CD4-positive, CD25-positive, alpha-beta regulatory T cell (primary cell): ENCODE data around the gene CNPY1. TPM values are rescaled to one million over a fixed set of nuclear protein-coding genes. Genes with fewer than 3 reads are reported as not detected.

Experiments used
- ATAC-seq, 2 donors: fragments of 150-1000 bp; cut with Tn5 transposase; one replicate each; pipeline ENCODE4 v1.10.0; 2021; ENCODE audit warnings: low read depth in 2 of 2, moderate number of reproducible peaks in 2 of 2, moderate library complexity in 1 of 2
- DNase-seq, 3 donors: peaks; one replicate each; pipeline versions ENCODE4 v3.0.0 to v3.0.0-alpha.2; 2012 to 2022; ENCODE audit warnings: mixed read lengths in 1 of 3
- H3K27ac ChIP-seq: one replicate; pipeline ENCODE4 v1.7.0; 2013; ENCODE audit warnings: mild to moderate bottlenecking, low read length; ENCODE audit not compliant: insufficient read depth, poor library complexity, severe bottlenecking
- H3K27me3 ChIP-seq: one replicate; pipeline ENCODE4 v1.7.0; 2013; ENCODE audit warnings: low read length; ENCODE audit not compliant: control insufficient read depth, insufficient read depth
- H3K36me3 ChIP-seq: one replicate; pipeline ENCODE4 v1.7.0; 2013; ENCODE audit warnings: mild to moderate bottlenecking, low read length, moderate library complexity; ENCODE audit not compliant: control insufficient read depth, insufficient read depth
- H3K4me1 ChIP-seq: 2 replicates; pipeline ENCODE4 v1.7.0; 2013; ENCODE audit warnings: mild to moderate bottlenecking, low read length; ENCODE audit not compliant: insufficient read depth, control insufficient read depth, poor library complexity, severe bottlenecking
- H3K4me3 ChIP-seq: one replicate; pipeline ENCODE4 v1.7.0; 2013; ENCODE audit warnings: low read depth, mild to moderate bottlenecking, low read length, moderate library complexity
- H3K9me3 ChIP-seq, 2 experiments: 1 replicate in 1 of 2; 2 replicates in 1 of 2; pipeline ENCODE4 v1.7.0; 2013; ENCODE audit warnings: low read length in 2 of 2, mild to moderate bottlenecking in 1 of 2, moderate library complexity in 1 of 2; ENCODE audit not compliant: control insufficient read depth in 2 of 2
- H3K27ac Mint-ChIP-seq, 3 donors: one replicate each; pipeline ENCODE4 v1.8.0; 2020 to 2022; ENCODE audit warnings: mild to moderate bottlenecking in 3 of 3, mixed read lengths in 3 of 3, moderate library complexity in 2 of 3
- H3K27me3 Mint-ChIP-seq: one replicate; pipeline ENCODE4 v1.8.0; 2022; ENCODE audit warnings: mild to moderate bottlenecking, mixed read lengths
- H3K36me3 Mint-ChIP-seq: one replicate; pipeline ENCODE4 v1.8.0; 2020; ENCODE audit warnings: mixed read lengths
- H3K4me1 Mint-ChIP-seq, 4 donors: one replicate each; pipeline ENCODE4 v1.8.0; 2020 to 2022; ENCODE audit warnings: mixed read lengths in 4 of 4, mild to moderate bottlenecking in 1 of 4
- H3K4me3 Mint-ChIP-seq, 4 donors: one replicate each; pipeline ENCODE4 v1.8.0; 2020 to 2022; ENCODE audit warnings: mild to moderate bottlenecking in 4 of 4, mixed read lengths in 4 of 4, moderate library complexity in 3 of 4
- H3K9me3 Mint-ChIP-seq, 7 donors: one replicate each; pipeline ENCODE4 v1.8.0; 2020 to 2022; ENCODE audit warnings: mixed read lengths in 7 of 7, mild to moderate bottlenecking in 3 of 7, moderate library complexity in 2 of 7
- polyA plus RNA-seq, 4 donors: library from polyadenylated mRNA; unstranded; fragments of 300-500 nt; fragmentation: Illumina TruSeq; gene quantifications; one replicate each; pipeline ENCODE4 v1.2.3, GENCODE V29; 2021
- total RNA-seq: library from RNA; stranded (reverse); gene quantifications from one replicate; pipeline ENCODE4 v1.2.3, GENCODE V29; 2022

Gene CNPY1
- total and polyA plus RNA-seq, 5 donors from 2014 or later = not detected

DNA sequence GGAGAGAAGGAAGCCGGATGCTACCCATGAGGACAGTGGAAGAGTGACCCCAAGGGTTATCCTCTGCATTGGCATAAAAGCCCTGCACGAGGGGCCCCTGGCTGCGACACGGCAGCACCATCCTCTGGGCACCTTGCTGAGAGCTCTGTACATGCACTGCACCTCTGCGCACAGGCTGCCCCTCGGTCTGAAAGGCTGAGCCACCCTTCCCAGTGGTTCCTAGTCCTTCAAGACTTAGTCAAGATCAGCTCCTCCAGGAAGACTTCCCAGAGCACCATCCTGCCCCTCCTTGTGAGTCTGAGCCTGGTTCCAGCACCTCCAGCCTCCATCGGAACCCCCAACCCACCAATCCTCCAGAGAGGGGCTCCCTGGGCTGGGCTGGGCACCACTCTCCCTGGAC is 37.9 kb upstream of the CNPY1 start:
- Histone ChIP-seq H3K27ac (no peak overlapping the region), H3K36me3 (no peaks in the 10 kb centered on the region), H3K9me3 (no peaks in the 10 kb centered on the region), H3K4me3 (no peak overlapping the region), H3K4me1 (no peaks in the 10 kb centered on the region), H3K27me3 (peaks cover 3% of the 10 kb centered on the region)
- Mint-ChIP-seq H3K27ac (no peak overlapping the region), H3K9me3 (no peaks in the 10 kb centered on the region), H3K4me3 (no peak overlapping the region), H3K36me3 (no peaks in the 10 kb centered on the region), H3K27me3 (peaks cover 14% of the 10 kb centered on the region), H3K4me1 (no peaks in the 10 kb centered on the region)
- ATAC-seq = no peak
- DNase-seq = no peak

DNA sequence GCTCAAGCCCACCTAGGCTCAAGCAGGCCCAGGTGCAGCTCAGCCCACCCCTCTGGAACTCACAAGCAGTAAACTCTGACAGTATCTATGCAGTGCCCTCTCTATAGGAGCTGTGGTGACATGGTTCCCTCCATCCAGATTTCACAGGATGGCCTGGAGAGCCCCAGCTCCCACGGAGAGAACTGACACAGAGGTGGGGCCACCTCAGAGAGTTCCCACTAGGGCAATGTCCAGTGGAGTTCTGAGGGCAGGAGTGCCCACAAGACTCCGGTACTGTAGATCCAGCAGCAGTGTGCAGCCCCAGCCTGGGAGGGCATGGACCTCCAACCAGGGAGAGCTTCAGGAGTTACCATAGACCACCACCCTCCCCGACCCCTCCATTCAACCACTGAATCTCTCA is 37.3 kb upstream of the CNPY1 start:
- no peaks in the 10 kb centered on the region for H3K36me3 ChIP-seq
- no peak overlapping the region for H3K27ac ChIP-seq
- ATAC-seq (no peak), DNase-seq (no peak)
- H3K9me3 Mint-ChIP-seq = no peaks in the 10 kb centered on the region
- no peak overlapping the region for H3K27ac Mint-ChIP-seq
- no peaks in the 10 kb centered on the region for H3K9me3 ChIP-seq
- no peaks in the 10 kb centered on the region for H3K4me1 ChIP-seq
- no peaks in the 10 kb centered on the region for H3K36me3 Mint-ChIP-seq
- no peaks in the 10 kb centered on the region for H3K4me1 Mint-ChIP-seq
- no peak overlapping the region for H3K4me3 ChIP-seq
- H3K4me3 Mint-ChIP-seq = no peak overlapping the region
- peaks cover 3% of the 10 kb centered on the region for H3K27me3 ChIP-seq
- peaks cover 14% of the 10 kb centered on the region for H3K27me3 Mint-ChIP-seq

DNA sequence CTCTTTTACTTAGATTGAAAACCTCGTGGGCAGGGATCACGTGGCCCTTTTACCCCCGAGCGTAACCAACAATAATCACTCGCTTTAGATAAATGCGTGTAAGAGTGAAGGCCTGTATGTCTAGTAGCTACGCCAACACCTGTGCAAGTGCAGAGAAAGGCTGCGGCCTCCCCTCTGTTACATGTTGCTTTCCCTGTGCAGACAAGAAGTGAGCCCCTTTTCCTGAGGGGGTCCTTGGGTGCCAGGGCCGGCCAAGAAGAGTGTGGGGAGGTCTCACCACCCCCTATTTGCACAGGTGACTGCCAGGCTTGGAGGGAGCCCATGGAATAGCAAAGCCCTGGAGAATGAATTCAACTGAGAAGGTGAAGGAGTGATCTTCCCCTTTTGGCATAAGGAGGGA is 35.6 kb upstream of the CNPY1 start:
- Mint-ChIP-seq H3K27ac (no peak overlapping the region), H3K4me1 (no peaks in the 10 kb centered on the region), H3K27me3 (peaks cover 5% of the 10 kb centered on the region), H3K4me3 (no peak overlapping the region), H3K36me3 (no peaks in the 10 kb centered on the region), H3K9me3 (no peaks in the 10 kb centered on the region)
- no peaks in the 10 kb centered on the region for H3K9me3 ChIP-seq
- no peak for DNase-seq
- no peak for ATAC-seq
- no peak overlapping the region for H3K27ac ChIP-seq
- H3K4me1 ChIP-seq = no peaks in the 10 kb centered on the region
- H3K36me3 ChIP-seq = no peaks in the 10 kb centered on the region
- no peak overlapping the region for H3K4me3 ChIP-seq
- H3K27me3 ChIP-seq = peaks cover 3% of the 10 kb centered on the region

DNA sequence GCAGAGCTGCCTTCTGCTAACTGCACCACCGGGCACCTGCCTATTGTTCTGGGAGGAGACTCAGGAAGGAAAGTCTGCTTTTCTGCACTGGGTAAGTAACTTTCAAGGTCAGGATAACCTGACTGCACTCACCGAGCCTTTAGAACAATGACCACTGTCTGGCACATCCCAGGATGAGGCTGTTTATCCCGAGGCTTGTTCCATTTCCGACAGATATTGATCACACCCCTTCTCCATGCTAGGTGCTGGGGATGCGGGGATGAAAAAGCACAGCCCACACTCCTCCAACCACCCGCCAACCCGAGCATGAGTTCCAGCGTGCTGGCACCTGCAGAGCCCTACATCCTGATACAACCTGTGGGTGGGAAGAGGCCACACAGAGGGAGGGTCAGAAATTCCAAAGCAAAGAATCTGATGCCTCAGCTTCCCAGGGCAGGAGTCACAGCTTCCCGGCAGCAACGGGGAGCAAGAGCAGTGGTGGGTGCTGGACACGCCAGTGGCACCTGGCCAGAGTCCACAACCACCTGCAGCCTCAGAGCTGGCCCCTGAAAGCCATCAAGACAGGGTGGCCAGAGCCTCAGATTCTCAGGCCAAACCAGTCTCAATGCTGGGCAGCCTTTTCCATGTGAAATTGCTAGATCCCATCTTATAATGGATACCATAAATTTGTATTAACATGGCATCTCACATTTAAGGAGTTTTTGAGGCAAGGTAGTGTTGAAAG is 34.9 kb upstream of the CNPY1 start:
- H3K4me1 Mint-ChIP-seq = no peaks in the 10 kb centered on the region

DNA sequence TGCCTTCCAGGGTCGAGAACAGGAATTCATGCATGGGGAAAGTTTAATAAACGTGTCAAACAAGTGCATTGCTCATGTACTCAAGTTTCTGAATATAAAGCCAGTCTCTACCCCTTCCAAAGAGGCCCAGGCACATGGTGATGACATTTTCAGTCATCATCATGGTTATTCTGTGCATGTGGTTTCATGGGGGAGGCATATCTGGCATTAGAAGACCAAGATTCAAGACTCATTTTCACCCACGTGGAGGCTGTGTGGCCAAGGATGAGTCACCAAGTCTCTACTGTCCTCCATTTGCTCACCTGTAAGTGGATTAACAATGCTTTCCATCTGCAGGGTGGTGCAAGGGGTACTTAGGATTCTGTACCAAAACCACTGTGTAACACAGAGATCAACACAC is 34.0 kb upstream of the CNPY1 start:
- H3K4me1 Mint-ChIP-seq = no peaks in the 10 kb centered on the region
- peaks cover 5% of the 10 kb centered on the region for H3K27me3 Mint-ChIP-seq
- no peak overlapping the region for H3K27ac Mint-ChIP-seq
- Histone ChIP-seq H3K4me3 (no peak overlapping the region), H3K4me1 (no peaks in the 10 kb centered on the region), H3K27ac (no peak overlapping the region), H3K36me3 (no peaks in the 10 kb centered on the region), H3K9me3 (no peaks in the 10 kb centered on the region), H3K27me3 (peaks cover 3% of the 10 kb centered on the region)
- no peaks in the 10 kb centered on the region for H3K36me3 Mint-ChIP-seq
- no peak for ATAC-seq
- H3K9me3 Mint-ChIP-seq = no peaks in the 10 kb centered on the region
- no peak overlapping the region for H3K4me3 Mint-ChIP-seq
- peak in 1 of 3 donors; percentile 3 for DNase-seq

More for the DNA sequence above, 34.9 kb upstream of the CNPY1 start:
- H3K4me3 ChIP-seq = no peak overlapping the region
- Mint-ChIP-seq H3K4me3 (no peak overlapping the region), H3K9me3 (no peaks in the 10 kb centered on the region), H3K27ac (no peak overlapping the region), H3K36me3 (no peaks in the 10 kb centered on the region), H3K27me3 (peaks cover 5% of the 10 kb centered on the region)
- DNase-seq (no peak), ATAC-seq (no peak)
- peaks cover 3% of the 10 kb centered on the region for H3K27me3 ChIP-seq
- H3K9me3 ChIP-seq = no peaks in the 10 kb centered on the region
- no peaks in the 10 kb centered on the region for H3K36me3 ChIP-seq
- no peaks in the 10 kb centered on the region for H3K4me1 ChIP-seq
- no peak overlapping the region for H3K27ac ChIP-seq

DNA sequence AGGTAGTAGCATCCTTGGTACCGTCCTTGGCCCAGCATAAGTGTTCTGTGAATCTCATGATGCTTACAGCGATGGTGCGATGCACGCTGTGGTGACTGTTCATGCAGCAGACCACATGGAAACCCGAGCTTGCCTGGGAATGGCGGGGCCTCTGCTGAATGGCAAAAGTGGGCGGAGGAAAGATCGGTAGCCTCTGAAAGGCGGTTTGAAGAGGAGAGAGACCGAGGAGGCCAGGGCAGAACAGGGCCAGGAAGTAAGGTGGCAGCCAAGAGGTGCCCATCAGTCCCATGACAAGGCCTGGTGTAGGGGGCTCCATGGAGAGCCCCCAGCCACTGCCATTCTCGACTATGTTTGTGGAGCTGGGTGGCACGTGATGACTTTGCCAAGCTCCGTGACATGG is 33.2 kb upstream of the CNPY1 start:
- Histone ChIP-seq H3K4me3 (no peak overlapping the region), H3K36me3 (no peaks in the 10 kb centered on the region), H3K9me3 (no peaks in the 10 kb centered on the region), H3K27me3 (peaks cover under 1% of the 10 kb centered on the region), H3K4me1 (no peaks in the 10 kb centered on the region), H3K27ac (no peak overlapping the region)
- DNase-seq = no peak
- no peaks in the 10 kb centered on the region for H3K9me3 Mint-ChIP-seq
- no peaks in the 10 kb centered on the region for H3K4me1 Mint-ChIP-seq
- peaks cover 5% of the 10 kb centered on the region for H3K27me3 Mint-ChIP-seq
- no peak overlapping the region for H3K27ac Mint-ChIP-seq
- ATAC-seq = no peak
- H3K36me3 Mint-ChIP-seq = no peaks in the 10 kb centered on the region
- H3K4me3 Mint-ChIP-seq = no peak overlapping the region

DNA sequence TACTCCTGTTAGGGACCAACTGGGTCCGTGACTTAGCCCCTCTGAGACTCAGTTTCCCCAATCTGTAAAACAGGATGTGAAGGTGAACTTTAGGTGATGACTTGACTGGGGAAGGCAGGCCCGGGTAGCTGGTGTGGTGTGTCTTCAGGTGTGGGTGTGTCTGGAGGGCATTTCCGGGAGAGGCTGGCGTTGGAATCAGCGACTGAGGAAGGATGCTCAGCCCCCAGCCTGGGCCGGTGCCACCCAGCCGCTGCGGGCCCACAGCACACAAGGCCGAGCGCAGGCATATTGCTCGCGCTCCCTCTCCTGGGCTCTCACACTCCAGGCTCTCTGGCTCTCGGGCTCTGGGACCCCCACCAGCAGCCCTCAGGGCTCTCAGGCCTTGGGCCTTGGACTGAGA is 31.7 kb upstream of the CNPY1 start:
- no peak overlapping the region for H3K4me3 Mint-ChIP-seq
- H3K36me3 ChIP-seq = no peaks in the 10 kb centered on the region
- no peaks in the 10 kb centered on the region for H3K9me3 ChIP-seq
- H3K27ac Mint-ChIP-seq = no peak overlapping the region
- no peaks in the 10 kb centered on the region for H3K4me1 Mint-ChIP-seq
- H3K4me3 ChIP-seq = no peak overlapping the region
- no peak for DNase-seq
- no peak overlapping the region for H3K27ac ChIP-seq
- H3K4me1 ChIP-seq = no peaks in the 10 kb centered on the region
- H3K27me3 Mint-ChIP-seq = peaks cover 1% of the 10 kb centered on the region
- H3K36me3 Mint-ChIP-seq = no peaks in the 10 kb centered on the region
- ATAC-seq = no peak
- H3K9me3 Mint-ChIP-seq = no peaks in the 10 kb centered on the region
- H3K27me3 ChIP-seq = no peaks in the 10 kb centered on the region

DNA sequence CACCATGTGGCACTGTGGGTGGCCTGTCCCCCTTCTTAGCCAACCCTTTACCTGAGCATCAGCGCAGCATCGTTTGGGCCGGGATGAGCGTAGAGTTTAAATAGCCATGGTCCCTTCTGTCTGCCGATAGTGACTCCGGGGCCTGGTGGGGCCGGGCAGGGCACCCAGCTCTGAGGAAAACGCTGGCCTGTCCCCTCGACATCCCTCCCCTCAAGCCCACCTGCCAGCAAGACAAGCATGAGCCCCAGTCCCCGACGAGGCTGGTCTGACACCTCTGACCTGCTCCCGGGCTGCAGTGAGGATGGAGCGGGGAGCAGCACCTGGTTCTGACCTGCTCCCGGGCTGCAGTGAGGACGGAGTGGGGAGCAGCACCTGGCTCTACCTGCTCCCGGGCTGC is 31.1 kb upstream of the CNPY1 start:
- Mint-ChIP-seq H3K4me1 (no peaks in the 10 kb centered on the region), H3K9me3 (no peaks in the 10 kb centered on the region), H3K4me3 (no peak overlapping the region), H3K36me3 (no peaks in the 10 kb centered on the region), H3K27ac (no peak overlapping the region), H3K27me3 (no peaks in the 10 kb centered on the region)
- H3K4me3 ChIP-seq = no peak overlapping the region
- no peaks in the 10 kb centered on the region for H3K9me3 ChIP-seq
- H3K4me1 ChIP-seq = no peaks in the 10 kb centered on the region
- ATAC-seq (no peak), DNase-seq (no peak)
- no peaks in the 10 kb centered on the region for H3K27me3 ChIP-seq
- H3K27ac ChIP-seq = no peak overlapping the region
- H3K36me3 ChIP-seq = no peaks in the 10 kb centered on the region
